SU-DHL-6 (cell line): Measurements from ENCODE around the gene PDGFD.

Experiments
- CTCF ChIP-seq: fragments of 200-600 bp; sonication (generic); IDR thresholded peaks from one replicate; pipeline ENCODE4 v1.5.1; 2017; ENCODE audit warnings: antibody characterized with exemption, mild to moderate bottlenecking, low read length, moderate library complexity; ENCODE audit not compliant: insufficient read depth, poor library complexity, severe bottlenecking
- EZH2phosphoT487 ChIP-seq: fragments of 200-600 bp; sonication (generic), shearing (Covaris generic); conservative IDR thresholded peaks from 2 replicates; pipeline ENCODE4 v1.6.1; 2018; ENCODE audit warnings: mild to moderate bottlenecking, antibody characterized with exemption, low read length, moderate library complexity, mixed read lengths

- no peak for TF ChIP-seq CTCF
- TF ChIP-seq EZH2phosphoT487: no peak
Observed at GRCh38 chr11:103964390-103964789, 199.6 kb downstream of the PDGFD start.
